HCT116 (cell line): ENCODE measurements around the gene NDUFS7. TPM values are rescaled to one million over a fixed set of nuclear protein-coding genes. Genes with fewer than 3 reads are reported as not detected.

Source experiments
- ATAC-seq: fragments of 200-7000 bp; cut with Tn5 transposase; 2 replicates; pipeline ENCODE4 v1.9.1; 2020; ENCODE audit warnings: mild to moderate bottlenecking, moderate library complexity
- BruUV-seq: library from RNA; stranded (reverse); fragments of 400-500 nt; replicated peaks from 2 replicates; lab custom pipeline; 2021; lab: Mats Ljungman, UMichigan
- CTCF ChIA-PET: fragments of 300-600 bp; sonication (Branson Sonifier 250); formaldehyde crosslinking; loops from one replicate; lab custom pipeline; 2021; ENCODE audit warnings: antibody characterized with exemption; lab: Charles Lee
- POLR2A ChIA-PET: fragments of 300-600, 350-600 bp; sonication (Branson Sonifier 250); formaldehyde crosslinking; loops from one replicate; lab custom pipeline; 2021; ENCODE audit warnings: antibody characterized with exemption; lab: Charles Lee
- RAD21 ChIA-PET, 2 experiments: fragments of 300-600 bp; sonication (Branson Sonifier 250); formaldehyde crosslinking; loops; one replicate each; lab custom pipeline; 2023; ENCODE audit warnings: low total read pairs in 2 of 2; ENCODE audit not compliant: uncharacterized antibody in 2 of 2, unreplicated experiment in 2 of 2, low non-redundant PET in 1 of 2; lab: Charles Lee
- DNase-seq: peaks from one replicate; pipeline ENCODE4 v3.0.0-alpha.2; 2010; ENCODE audit warnings: low read depth, low spot score
- H2AFZ ChIP-seq: fragments of 200-600 bp; shearing (Covaris generic), sonication (generic); 2 replicates; pipeline ENCODE4 v1.6.1; 2017; ENCODE audit warnings: low read depth, mixed run types, mixed read lengths, antibody characterized with exemption, low read length; ENCODE audit not compliant: poor library complexity, severe bottlenecking
- H3K27ac ChIP-seq: 2 replicates; pipeline ENCODE4 v1.5.1; 2012; ENCODE audit warnings: low read depth, low read length
- H3K27me3 ChIP-seq: fragments of 200-600 bp; sonication (generic); 2 replicates; pipeline ENCODE4 v1.6.1; 2016; ENCODE audit warnings: mixed run types, low read length, mixed read lengths; ENCODE audit not compliant: insufficient read depth
- H3K36me3 ChIP-seq, 2 experiments: fragments of 200-500 bp in 1 of 2; fragments of 200-600 bp in 1 of 2; sonication (Bioruptor generic) in 1 of 2; sonication (generic) in 1 of 2; 2 replicates each; pipeline versions ENCODE4 v1.5.1 to v1.6.1; 2014 to 2016; ENCODE audit warnings: low read length in 2 of 2, inconsistent platforms in 1 of 2, mixed read lengths in 1 of 2, mixed run types in 1 of 2; ENCODE audit not compliant: insufficient read depth in 2 of 2, control insufficient read depth in 1 of 2
- H3K4me1 ChIP-seq, 2 experiments: fragments of 200-600 bp in 1 of 2; sonication (generic) in 1 of 2; 2 replicates each; pipeline versions ENCODE4 v1.5.1 to v1.6.1; 2012 to 2017; ENCODE audit warnings: low read length in 2 of 2, inconsistent platforms in 1 of 2, mild to moderate bottlenecking in 1 of 2, mixed read lengths in 1 of 2, mixed run types in 1 of 2, moderate library complexity in 1 of 2; ENCODE audit not compliant: insufficient read depth in 2 of 2, control insufficient read depth in 1 of 2
- H3K4me2 ChIP-seq: fragments of 200-600 bp; sonication (generic); 2 replicates; pipeline ENCODE4 v1.6.1; 2017; ENCODE audit warnings: mixed run types, low read length, mixed read lengths
- H3K4me3 ChIP-seq, 2 experiments: fragments of 200-600 bp in 1 of 2; sonication (generic) in 1 of 2; replicated peaks in 1 of 2; 2 replicates each; pipeline ENCODE4 v1.5.1; 2011 to 2016; ENCODE audit warnings: low read length in 2 of 2, control low read depth in 1 of 2, low read depth in 1 of 2, mild to moderate bottlenecking in 1 of 2, mixed read lengths in 1 of 2, mixed run types in 1 of 2
- H3K79me2 ChIP-seq: fragments of 200-600 bp; sonication (generic); 2 replicates; pipeline ENCODE4 v1.6.1; 2017; ENCODE audit warnings: mild to moderate bottlenecking, mixed run types, low read length, moderate library complexity, mixed read lengths; ENCODE audit not compliant: insufficient read depth
- H3K9ac ChIP-seq: fragments of 200-600 bp; sonication (generic); 2 replicates; pipeline ENCODE4 v1.6.1; 2016; ENCODE audit warnings: low read length, mixed read lengths
- H3K9me2 ChIP-seq: fragments of 200-600 bp; sonication (generic), shearing (Covaris generic); 2 replicates; pipeline ENCODE4 v1.6.1; 2017; ENCODE audit warnings: mixed run types, mild to moderate bottlenecking, moderate library complexity; ENCODE audit not compliant: insufficient read depth
- H3K9me3 ChIP-seq, 2 experiments: fragments of 200-500 bp in 1 of 2; fragments of 200-600 bp in 1 of 2; sonication (Bioruptor generic) in 1 of 2; sonication (generic) in 1 of 2; 2 replicates each; pipeline ENCODE4 v1.6.1; 2014 to 2017; ENCODE audit warnings: low read length in 2 of 2, mixed read lengths in 2 of 2, inconsistent platforms in 1 of 2, low read depth in 1 of 2, mild to moderate bottlenecking in 1 of 2, mixed run types in 1 of 2, moderate library complexity in 1 of 2; ENCODE audit not compliant: control insufficient read depth in 1 of 2, insufficient read depth in 1 of 2
- H4K20me1 ChIP-seq: fragments of 200-600 bp; sonication (generic), shearing (Covaris generic); 2 replicates; pipeline ENCODE4 v1.6.1; 2017; ENCODE audit warnings: mixed run types, mild to moderate bottlenecking, moderate library complexity; ENCODE audit not compliant: insufficient read depth
- CBX3 ChIP-seq: IDR thresholded peaks from 2 replicates; pipeline ENCODE4 v1.6.1; 2012; ENCODE audit warnings: low read depth
- CEBPB ChIP-seq: IDR thresholded peaks from 2 replicates; pipeline ENCODE4 v1.6.1; 2012; ENCODE audit warnings: low read depth
- EGR1 ChIP-seq: IDR thresholded peaks from 2 replicates; pipeline ENCODE4 v1.6.1; 2012; ENCODE audit warnings: low read depth
- ELF1 ChIP-seq: IDR thresholded peaks from 2 replicates; pipeline ENCODE4 v1.6.1; 2012; ENCODE audit warnings: low read depth, borderline replicate concordance
- EZH2phosphoT487 ChIP-seq: fragments of 200-600 bp; IDR thresholded peaks from 2 replicates; pipeline ENCODE4 v1.6.1; 2018; ENCODE audit warnings: antibody characterized with exemption, borderline replicate concordance
- FOSL1 ChIP-seq: IDR thresholded peaks from 2 replicates; pipeline ENCODE4 v1.6.1; 2012; ENCODE audit warnings: low read depth
- JUND ChIP-seq: IDR thresholded peaks from 2 replicates; pipeline ENCODE4 v1.6.1; 2012
- POLR2A ChIP-seq: IDR thresholded peaks from 2 replicates; pipeline ENCODE4 v1.7.0; 2011; ENCODE audit warnings: borderline replicate concordance; ENCODE audit not compliant: insufficient read depth, insufficient read length; ENCODE audit errors: extremely low read depth
- POLR2AphosphoS5 ChIP-seq: IDR thresholded peaks from 2 replicates; pipeline ENCODE4 v1.6.1; 2011; ENCODE audit warnings: mild to moderate bottlenecking, low read depth, low read length, moderate library complexity
- RAD21 ChIP-seq: IDR thresholded peaks from 2 replicates; pipeline ENCODE4 v1.6.1; 2012; ENCODE audit warnings: low read depth, mild to moderate bottlenecking
- SIN3A ChIP-seq: IDR thresholded peaks from 2 replicates; pipeline ENCODE4 v1.6.1; 2012; ENCODE audit warnings: low read depth
- SP1 ChIP-seq: IDR thresholded peaks from 2 replicates; pipeline ENCODE4 v1.6.1; 2012; ENCODE audit warnings: low read depth
- SRF ChIP-seq: IDR thresholded peaks from 2 replicates; pipeline ENCODE4 v1.6.1; 2012; ENCODE audit warnings: low read depth
- TCF7L2 ChIP-seq: IDR thresholded peaks from 2 replicates; pipeline ENCODE4 v1.7.0; 2011; ENCODE audit warnings: borderline replicate concordance, inconsistent platforms; ENCODE audit not compliant: insufficient read depth, insufficient read length; ENCODE audit errors: extremely low read depth
- YY1 ChIP-seq: IDR thresholded peaks from 2 replicates; pipeline ENCODE4 v1.6.1; 2011; ENCODE audit warnings: low read length, low read depth, moderate library complexity, mild to moderate bottlenecking; ENCODE audit not compliant: insufficient replicate concordance; ENCODE audit errors: extremely low read depth
- intact Hi-C: fragments of 100-400 bp; cut with micrococcal nuclease; formaldehyde crosslinking; loops from 2 replicates; pipeline ENCODE4 v1.10.0; 2022
- total RNA-seq: library from RNA; stranded (reverse); gene quantifications from one replicate; pipeline ENCODE4 v1.2.1, GENCODE V29; 2021; ENCODE audit not compliant: unreplicated experiment
- TF ChIP-seq, protein P1 (sequence below): IDR thresholded peaks from 2 replicates; pipeline ENCODE4 v1.6.1; 2012
- TF ChIP-seq, protein P2 (sequence below): IDR thresholded peaks from 2 replicates; pipeline ENCODE4 v1.6.1; 2012
- TF ChIP-seq, protein P3 (sequence below), 3 experiments: fragments of 200-600 bp in 1 of 3; sonication (generic) in 1 of 3; IDR thresholded peaks in 2 of 3; conservative IDR thresholded peaks in 1 of 3; 2 replicates each; pipeline ENCODE4 v1.5.1; 2012 to 2017; ENCODE audit warnings: low read depth in 2 of 3, low read length in 2 of 3, antibody characterized with exemption in 1 of 3, borderline replicate concordance in 1 of 3, control low read depth in 1 of 3, mild to moderate bottlenecking in 1 of 3, mixed read lengths in 1 of 3, mixed run types in 1 of 3, moderate library complexity in 1 of 3; ENCODE audit not compliant: insufficient read depth in 1 of 3
- TF ChIP-seq, protein P4 (sequence below): IDR thresholded peaks from 2 replicates; pipeline ENCODE4 v1.6.1; 2011; ENCODE audit warnings: mild to moderate bottlenecking, low read length, moderate library complexity; ENCODE audit not compliant: insufficient replicate concordance; ENCODE audit errors: extremely low read depth

NDUFS7 gene
- total RNA-seq, 1 experiment from 2014 or later: 114 TPM

DNA sequence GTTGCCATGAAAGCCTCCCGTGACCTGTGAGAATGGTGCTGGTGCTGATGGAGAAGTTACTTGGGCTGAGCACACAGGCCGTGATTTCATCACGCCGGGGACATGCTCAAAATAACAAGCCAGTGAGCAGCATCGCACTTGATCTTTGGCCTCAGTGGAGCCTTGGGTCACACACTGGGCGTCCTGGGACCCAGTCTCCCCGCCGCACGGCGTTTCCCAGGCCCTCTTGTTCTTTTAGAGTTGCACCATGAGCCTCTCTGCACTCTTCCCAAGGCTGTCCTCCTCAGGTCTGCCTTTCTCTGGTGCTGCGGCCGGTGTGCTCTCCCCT is 9.5 kb upstream of the NDUFS7 start:
- intact Hi-C loops: no loop called here
- no peaks in the 10 kb centered on the region for H4K20me1 ChIP-seq
- no peak overlapping the region for H3K27ac ChIP-seq
- H3K79me2 ChIP-seq: no peaks in the 10 kb centered on the region
- H3K27me3 ChIP-seq: no peaks in the 10 kb centered on the region
- no peak overlapping the region for H3K4me3 ChIP-seq
- DNase-seq: no peak
- H3K9ac ChIP-seq: no peak overlapping the region
- TF ChIP-seq SRF (no peak), SIN3A (no peak), CBX3 (no peak), SP1 (no peak), FOSL1 (no peak), TCF7L2 (no peak), POLR2A (no peak), CEBPB (no peak), EZH2phosphoT487 (no peak), POLR2AphosphoS5 (no peak), YY1 (no peak), EGR1 (no peak), ELF1 (no peak), RAD21 (no peak), JUND (no peak)
- TF ChIP-seq, protein P1, sequence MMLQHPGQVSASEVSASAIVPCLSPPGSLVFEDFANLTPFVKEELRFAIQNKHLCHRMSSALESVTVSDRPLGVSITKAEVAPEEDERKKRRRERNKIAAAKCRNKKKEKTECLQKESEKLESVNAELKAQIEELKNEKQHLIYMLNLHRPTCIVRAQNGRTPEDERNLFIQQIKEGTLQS: no peak
- TF ChIP-seq, protein P2, sequence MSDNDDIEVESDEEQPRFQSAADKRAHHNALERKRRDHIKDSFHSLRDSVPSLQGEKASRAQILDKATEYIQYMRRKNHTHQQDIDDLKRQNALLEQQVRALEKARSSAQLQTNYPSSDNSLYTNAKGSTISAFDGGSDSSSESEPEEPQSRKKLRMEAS: no peak
- TF ChIP-seq, protein P3, sequence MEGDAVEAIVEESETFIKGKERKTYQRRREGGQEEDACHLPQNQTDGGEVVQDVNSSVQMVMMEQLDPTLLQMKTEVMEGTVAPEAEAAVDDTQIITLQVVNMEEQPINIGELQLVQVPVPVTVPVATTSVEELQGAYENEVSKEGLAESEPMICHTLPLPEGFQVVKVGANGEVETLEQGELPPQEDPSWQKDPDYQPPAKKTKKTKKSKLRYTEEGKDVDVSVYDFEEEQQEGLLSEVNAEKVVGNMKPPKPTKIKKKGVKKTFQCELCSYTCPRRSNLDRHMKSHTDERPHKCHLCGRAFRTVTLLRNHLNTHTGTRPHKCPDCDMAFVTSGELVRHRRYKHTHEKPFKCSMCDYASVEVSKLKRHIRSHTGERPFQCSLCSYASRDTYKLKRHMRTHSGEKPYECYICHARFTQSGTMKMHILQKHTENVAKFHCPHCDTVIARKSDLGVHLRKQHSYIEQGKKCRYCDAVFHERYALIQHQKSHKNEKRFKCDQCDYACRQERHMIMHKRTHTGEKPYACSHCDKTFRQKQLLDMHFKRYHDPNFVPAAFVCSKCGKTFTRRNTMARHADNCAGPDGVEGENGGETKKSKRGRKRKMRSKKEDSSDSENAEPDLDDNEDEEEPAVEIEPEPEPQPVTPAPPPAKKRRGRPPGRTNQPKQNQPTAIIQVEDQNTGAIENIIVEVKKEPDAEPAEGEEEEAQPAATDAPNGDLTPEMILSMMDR (IDR thresholded peaks at IDR 0.05 in 2 of 3, conservative IDR thresholded peaks at IDR 0.05 in 1 of 3; ENCODE audit: borderline replicate concordance in 1 of 3, insufficient read depth in 1 of 3, low read depth in 2 of 3, low read length in 2 of 3): no peak
- TF ChIP-seq, protein P4, sequence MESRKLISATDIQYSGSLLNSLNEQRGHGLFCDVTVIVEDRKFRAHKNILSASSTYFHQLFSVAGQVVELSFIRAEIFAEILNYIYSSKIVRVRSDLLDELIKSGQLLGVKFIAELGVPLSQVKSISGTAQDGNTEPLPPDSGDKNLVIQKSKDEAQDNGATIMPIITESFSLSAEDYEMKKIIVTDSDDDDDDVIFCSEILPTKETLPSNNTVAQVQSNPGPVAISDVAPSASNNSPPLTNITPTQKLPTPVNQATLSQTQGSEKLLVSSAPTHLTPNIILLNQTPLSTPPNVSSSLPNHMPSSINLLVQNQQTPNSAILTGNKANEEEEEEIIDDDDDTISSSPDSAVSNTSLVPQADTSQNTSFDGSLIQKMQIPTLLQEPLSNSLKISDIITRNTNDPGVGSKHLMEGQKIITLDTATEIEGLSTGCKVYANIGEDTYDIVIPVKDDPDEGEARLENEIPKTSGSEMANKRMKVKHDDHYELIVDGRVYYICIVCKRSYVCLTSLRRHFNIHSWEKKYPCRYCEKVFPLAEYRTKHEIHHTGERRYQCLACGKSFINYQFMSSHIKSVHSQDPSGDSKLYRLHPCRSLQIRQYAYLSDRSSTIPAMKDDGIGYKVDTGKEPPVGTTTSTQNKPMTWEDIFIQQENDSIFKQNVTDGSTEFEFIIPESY: no peak
- H2AFZ ChIP-seq: no peak overlapping the region
- no peaks in the 10 kb centered on the region for H3K9me2 ChIP-seq
- no peaks in the 10 kb centered on the region for H3K9me3 ChIP-seq
- H3K4me1 ChIP-seq: no peaks in the 10 kb centered on the region
- H3K4me2 ChIP-seq: no peak overlapping the region
- CTCF ChIA-PET: no interaction called here
- no peak for ATAC-seq
- no TSS peak for BruUV-seq
- peaks cover 16 to 31% of the 10 kb centered on the region in 2 experiments for H3K36me3 ChIP-seq
- POLR2A ChIA-PET: no interaction called here
- RAD21 ChIA-PET: no interaction called here
